HCEC 1CT (cell line): Measurements from ENCODE around the gene ABLIM1.

Experiments used
- DNase-seq: peaks from one replicate; pipeline ENCODE4 v3.0.0-alpha.2; 2017

ABLIM1 gene

GRCh38 chr10:114643158-114643557, 14.9 kb downstream of the ABLIM1 start:
- DNase-seq = no peak

GRCh38 chr10:114642729-114643128, 15.3 kb downstream of the ABLIM1 start:
- DNase-seq = no peak

- DNase-seq = no peak
These were observed 19.1 kb downstream of the ABLIM1 start for GRCh38 chr10:114638821-114639625.

GRCh38 chr10:114635797-114636550, 22.1 kb downstream of the ABLIM1 start:
- DNase-seq = no peak

- DNase-seq = no peak
These were observed 23.0 kb downstream of the ABLIM1 start for GRCh38 chr10:114635101-114635500.

- peak; percentile 62 for DNase-seq
These were observed 23.5 kb downstream of the ABLIM1 start for GRCh38 chr10:114634609-114634979.

- DNase-seq = peak; percentile 68
These were observed 25.0 kb downstream of the ABLIM1 start for GRCh38 chr10:114632869-114633715.

GRCh38 chr10:114631666-114632417, 26.2 kb downstream of the ABLIM1 start:
- DNase-seq = no peak

GRCh38 chr10:114631090-114631665, 26.9 kb downstream of the ABLIM1 start:
- no peak for DNase-seq

GRCh38 chr10:114629824-114630730, 28.0 kb downstream of the ABLIM1 start:
- no peak for DNase-seq

GRCh38 chr10:114629083-114629823, 28.8 kb downstream of the ABLIM1 start:
- DNase-seq = no peak

- no peak for DNase-seq
These were observed 30.0 kb downstream of the ABLIM1 start for GRCh38 chr10:114628106-114628505.

GRCh38 chr10:114626841-114627240, 31.2 kb downstream of the ABLIM1 start:
- no peak for DNase-seq

- peak; percentile 20 for DNase-seq
These were observed 32.9 kb downstream of the ABLIM1 start for GRCh38 chr10:114624951-114625780.

- DNase-seq = no peak
These were observed 33.7 kb downstream of the ABLIM1 start for GRCh38 chr10:114624422-114624821.

- DNase-seq = peak; percentile 63
These were observed 34.3 kb downstream of the ABLIM1 start for GRCh38 chr10:114623661-114624294.

GRCh38 chr10:114623155-114623554, 34.9 kb downstream of the ABLIM1 start:
- no peak for DNase-seq

GRCh38 chr10:114618722-114619121, 39.4 kb downstream of the ABLIM1 start:
- no peak for DNase-seq

- no peak for DNase-seq
These were observed 41.6 kb downstream of the ABLIM1 start for GRCh38 chr10:114616516-114616915.
